ENCODE measurements around the gene NOS1.

Gene NOS1

GRCh38 chr12:117329756-117330155 lies 31.7 kb downstream of the NOS1 start:
- DNase-seq = no peak

- DNase-seq = no peak
Observed at GRCh38 chr12:117328556-117329100, 32.8 kb downstream of the NOS1 start.

GRCh38 chr12:117322428-117322827 lies 39.0 kb downstream of the NOS1 start:
- DNase-seq = no peak

GRCh38 chr12:117321572-117321971 lies 39.9 kb downstream of the NOS1 start:
- no peak for DNase-seq

GRCh38 chr12:117318591-117318990 lies 42.8 kb downstream of the NOS1 start:
- DNase-seq = no peak

GRCh38 chr12:117316336-117316735 lies 45.1 kb downstream of the NOS1 start:
- no peak for DNase-seq

- DNase-seq = no peak
Observed at GRCh38 chr12:117313926-117314325, 47.5 kb downstream of the NOS1 start.

- no peak for DNase-seq
Observed at GRCh38 chr12:117312770-117313169, 48.7 kb downstream of the NOS1 start.

- no peak for DNase-seq
Observed at GRCh38 chr12:117309276-117309925, 52.0 kb downstream of the NOS1 start.

GRCh38 chr12:117300174-117300573 lies 61.3 kb downstream of the NOS1 start:
- DNase-seq = no peak

GRCh38 chr12:117298648-117299225 lies 62.7 kb downstream of the NOS1 start:
- no peak for DNase-seq

- no peak for DNase-seq
Observed at GRCh38 chr12:117298191-117298590, 63.2 kb downstream of the NOS1 start.

- no peak for DNase-seq
Observed at GRCh38 chr12:117294189-117294603, 67.2 kb downstream of the NOS1 start.

- DNase-seq = no peak
Observed at GRCh38 chr12:117293510-117293909, 67.9 kb downstream of the NOS1 start.

GRCh38 chr12:117292688-117293087 lies 68.7 kb downstream of the NOS1 start:
- DNase-seq = no peak

GRCh38 chr12:117284140-117284539 lies 77.3 kb downstream of the NOS1 start:
- no peak for DNase-seq

- no peak for DNase-seq
Observed at GRCh38 chr12:117282490-117282889, 78.9 kb downstream of the NOS1 start.

- no peak for DNase-seq
Observed at GRCh38 chr12:117280019-117280680, 81.3 kb downstream of the NOS1 start.

GRCh38 chr12:117279606-117280005 lies 81.8 kb downstream of the NOS1 start:
- no peak for DNase-seq

- no peak for DNase-seq
Observed at GRCh38 chr12:117277875-117278274, 83.6 kb downstream of the NOS1 start.

GRCh38 chr12:117273091-117273490 lies 88.3 kb downstream of the NOS1 start:
- DNase-seq = no peak

- no peak for DNase-seq
Observed at GRCh38 chr12:117272690-117273089, 88.7 kb downstream of the NOS1 start.

- DNase-seq = no peak
Observed at GRCh38 chr12:117262749-117263148, 98.7 kb downstream of the NOS1 start.

- no peak for DNase-seq
Observed at GRCh38 chr12:117261247-117261646, 100.2 kb downstream of the NOS1 start.
